Measurements from ENCODE around the gene SNRPD3.

Gene SNRPD3

GRCh38 chr22:24517446-24517845 lies 38.4 kb upstream of the SNRPD3 start:
- Histone ChIP-seq H3K4me2 (ENCODE audit: low read length) (no peak overlapping the region), H4K20me1 (ENCODE audit: control insufficient read depth, insufficient read depth, low read depth, low read length) (no peaks in the 10 kb centered on the region), H3K4me1 (ENCODE audit: control insufficient read depth, low read length) (peaks cover 11% of the 10 kb centered on the region), H3K27me3 (ENCODE audit: control insufficient read depth, low read length) (peaks cover 23% of the 10 kb centered on the region), H3K27ac (ENCODE audit: low read depth, low read length) (no peak overlapping the region), H3K4me3 (ENCODE audit: low read length) (no peak overlapping the region), H3K79me2 (ENCODE audit: control insufficient read depth, low read length) (no peaks in the 10 kb centered on the region), H3K9me2 (replicated peaks; ENCODE audit: control insufficient read depth, low read length) (no peaks in the 10 kb centered on the region), H3F3A (ENCODE audit: control insufficient read depth, insufficient read depth) (no peaks in the 10 kb centered on the region), H3K36me3 (ENCODE audit: control insufficient read depth, low read length) (no peaks in the 10 kb centered on the region), H3K9me3 (ENCODE audit: control insufficient read depth, insufficient read depth, low read length) (no peaks in the 10 kb centered on the region)
- TF ChIP-seq EZH2phosphoT487 (IDR thresholded peaks at IDR 0.05; ENCODE audit: borderline replicate concordance, low read length) (no peak), CTCF (IDR thresholded peaks at IDR 0.05; ENCODE audit: low read depth, low read length, poor library complexity, severe bottlenecking) (no peak)

- H3K79me2 ChIP-seq (ENCODE audit: control insufficient read depth, low read length) = no peaks in the 10 kb centered on the region
- H3K4me2 ChIP-seq (ENCODE audit: low read length) = no peak overlapping the region
- no peaks in the 10 kb centered on the region for H3K9me2 ChIP-seq (replicated peaks; ENCODE audit: control insufficient read depth, low read length)
- H3K27me3 ChIP-seq (ENCODE audit: control insufficient read depth, low read length) = peaks cover 19% of the 10 kb centered on the region
- H3K9me3 ChIP-seq (ENCODE audit: control insufficient read depth, insufficient read depth, low read length) = no peaks in the 10 kb centered on the region
- H3K4me1 ChIP-seq (ENCODE audit: control insufficient read depth, low read length) = peaks cover 11% of the 10 kb centered on the region
- no peak overlapping the region for H3K4me3 ChIP-seq (ENCODE audit: low read length)
- H4K20me1 ChIP-seq (ENCODE audit: control insufficient read depth, insufficient read depth, low read depth, low read length) = no peaks in the 10 kb centered on the region
- H3K27ac ChIP-seq (ENCODE audit: low read depth, low read length) = no peak overlapping the region
- no peaks in the 10 kb centered on the region for H3F3A ChIP-seq (ENCODE audit: control insufficient read depth, insufficient read depth)
- no peak for TF ChIP-seq CTCF (IDR thresholded peaks at IDR 0.05; ENCODE audit: low read depth, low read length, poor library complexity, severe bottlenecking)
- TF ChIP-seq EZH2phosphoT487 (IDR thresholded peaks at IDR 0.05; ENCODE audit: borderline replicate concordance, low read length) = no peak
- H3K36me3 ChIP-seq (ENCODE audit: control insufficient read depth, low read length) = no peaks in the 10 kb centered on the region
Measured at GRCh38 chr22:24518228-24518627, 37.6 kb upstream of the SNRPD3 start.

- H3K4me2 ChIP-seq (ENCODE audit: low read length) = no peak overlapping the region
- peaks cover 11% of the 10 kb centered on the region for H3K4me1 ChIP-seq (ENCODE audit: control insufficient read depth, low read length)
Measured at GRCh38 chr22:24518771-24519485, 36.9 kb upstream of the SNRPD3 start.

More at GRCh38 chr22:24518771-24519485, 36.9 kb upstream of the SNRPD3 start:
- Histone ChIP-seq H3K36me3 (ENCODE audit: control insufficient read depth, low read length) (no peaks in the 10 kb centered on the region), H3K79me2 (ENCODE audit: control insufficient read depth, low read length) (no peaks in the 10 kb centered on the region), H3K4me3 (ENCODE audit: low read length) (no peak overlapping the region), H3K9me2 (replicated peaks; ENCODE audit: control insufficient read depth, low read length) (no peaks in the 10 kb centered on the region), H4K20me1 (ENCODE audit: control insufficient read depth, insufficient read depth, low read depth, low read length) (no peaks in the 10 kb centered on the region), H3K27me3 (ENCODE audit: control insufficient read depth, low read length) (peaks cover 19% of the 10 kb centered on the region), H3K27ac (ENCODE audit: low read depth, low read length) (no peak overlapping the region), H3K9me3 (ENCODE audit: control insufficient read depth, insufficient read depth, low read length) (no peaks in the 10 kb centered on the region), H3F3A (ENCODE audit: control insufficient read depth, insufficient read depth) (no peaks in the 10 kb centered on the region)
- TF ChIP-seq EZH2phosphoT487 (IDR thresholded peaks at IDR 0.05; ENCODE audit: borderline replicate concordance, low read length) = no peak
- no peak for TF ChIP-seq CTCF (IDR thresholded peaks at IDR 0.05; ENCODE audit: low read depth, low read length, poor library complexity, severe bottlenecking)

All from DOHH2 (cell line).